Subcutaneous abdominal adipose tissue (tissue), 5 donors: Measurements from ENCODE around the gene INF2.
A peak's percentile ranks its signal among the peaks of the same experiment; 100 is the strongest.

Source experiments
- H3K27ac ChIP-seq: one replicate; pipeline ENCODE4 v1.7.0; 2013; ENCODE audit warnings: low read depth, mild to moderate bottlenecking, inconsistent platforms, low read length, moderate library complexity
- H3K27me3 ChIP-seq, 5 donors: one replicate each; pipeline ENCODE4 v1.7.0; 2013; ENCODE audit warnings: low read length in 5 of 5, inconsistent platforms in 1 of 5; ENCODE audit not compliant: control insufficient read depth in 5 of 5, insufficient read depth in 4 of 5
- H3K36me3 ChIP-seq, 5 donors: one replicate each; pipeline ENCODE4 v1.7.0; 2013; ENCODE audit warnings: low read length in 5 of 5; ENCODE audit not compliant: control insufficient read depth in 5 of 5, insufficient read depth in 5 of 5
- H3K4me1 ChIP-seq, 5 donors: one replicate each; pipeline ENCODE4 v1.7.0; 2013; ENCODE audit warnings: low read length in 5 of 5, mild to moderate bottlenecking in 3 of 5, moderate library complexity in 1 of 5; ENCODE audit not compliant: control insufficient read depth in 5 of 5, insufficient read depth in 5 of 5
- H3K4me3 ChIP-seq, 5 donors: one replicate each; pipeline ENCODE4 v1.7.0; 2013; ENCODE audit warnings: low read length in 5 of 5, low read depth in 1 of 5
- H3K9ac ChIP-seq, 5 donors: one replicate each; pipeline ENCODE4 v1.7.0; 2013; ENCODE audit warnings: low read length in 5 of 5, mild to moderate bottlenecking in 4 of 5, moderate library complexity in 3 of 5
- H3K9me3 ChIP-seq, 5 donors: one replicate each; pipeline ENCODE4 v1.7.0; 2013; ENCODE audit warnings: low read length in 5 of 5; ENCODE audit not compliant: control insufficient read depth in 5 of 5
- donor health status: healthy.
- donor health status: healthy.
- donor health status: healthy.
- donor health status: healthy.
- donor health status: healthy.

The INF2 gene

DNA sequence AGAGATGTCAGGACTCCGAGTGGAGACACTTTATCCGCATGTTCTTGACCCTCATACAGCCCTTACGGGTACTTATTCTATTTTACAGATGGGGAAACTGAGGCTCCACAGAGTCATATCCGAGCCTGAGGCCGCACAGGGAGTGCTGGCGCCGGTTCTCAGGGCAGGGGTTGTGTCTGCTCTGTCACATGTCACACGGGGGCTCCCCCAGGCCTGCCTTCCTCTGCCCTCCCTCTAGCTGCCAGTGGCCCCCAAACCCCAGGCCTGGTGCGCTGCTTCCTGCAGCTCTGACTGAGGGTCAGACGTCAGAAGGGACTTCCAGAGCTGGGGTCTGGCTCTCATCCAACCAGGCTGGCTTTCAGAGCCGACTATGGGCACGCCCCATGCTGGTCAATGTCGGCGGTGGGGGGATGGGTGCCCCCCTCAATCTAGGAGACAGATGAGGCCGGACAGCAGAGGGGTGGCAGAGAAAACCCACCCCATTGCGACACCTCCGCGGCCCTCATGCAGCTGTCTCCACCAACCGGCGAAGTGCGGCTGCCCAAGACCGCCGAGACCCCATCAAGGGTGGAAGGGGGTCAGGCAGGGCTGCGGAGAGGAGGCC is 811 bp upstream of the INF2 start:
- Histone ChIP-seq H3K9ac (peak overlapping the region in 4 of 5 donors; percentile 18 to 60 (median 36)), H3K4me1 (peaks cover 13 to 65% (median 61%) of the 10 kb centered on the region in 5 donors), H3K4me3 (peak overlapping the region in 4 of 5 donors; percentile 45 to 92 (median 52))

DNA sequence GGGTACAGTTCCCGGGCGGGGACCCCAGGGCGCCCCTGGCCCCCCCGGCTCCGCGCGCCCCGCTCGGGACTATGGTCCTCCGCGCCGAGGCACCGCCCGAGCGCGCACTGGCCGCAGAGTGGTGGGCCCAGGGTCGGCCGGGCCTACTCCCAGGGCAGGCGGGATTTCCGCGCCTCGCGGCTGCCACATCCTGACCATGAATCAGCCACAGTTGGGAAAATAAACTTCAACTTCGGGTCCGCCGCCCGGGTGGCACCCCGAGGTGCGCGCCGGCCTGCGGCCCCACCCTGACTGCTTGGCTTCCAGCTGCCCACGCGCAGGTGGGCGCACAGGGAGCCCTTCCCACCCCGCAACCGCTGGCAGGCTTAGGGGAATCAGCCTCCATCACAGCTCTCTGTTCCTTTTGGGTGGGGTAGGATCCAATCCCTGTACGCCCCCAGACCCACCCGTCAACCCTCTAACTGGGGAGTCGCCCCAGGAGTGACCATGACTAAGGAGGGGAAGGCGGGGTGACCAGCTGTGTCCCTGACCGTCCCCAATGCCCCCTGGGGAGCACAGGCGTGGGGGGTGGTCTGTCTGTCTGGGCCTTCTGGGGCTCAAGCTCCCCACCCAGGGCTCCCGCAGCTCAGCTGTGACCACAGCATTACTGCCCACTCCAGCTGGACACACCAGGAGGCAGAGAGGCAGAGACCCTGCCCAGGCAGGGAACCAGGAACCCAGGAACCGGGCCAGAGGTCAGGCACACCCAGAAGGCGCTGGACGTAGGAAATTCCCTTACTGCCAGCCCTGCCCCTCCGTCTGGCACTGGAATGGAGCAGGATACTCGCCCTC is 678 bp downstream of the INF2 start:
- H3K9me3 ChIP-seq: no peaks in the 10 kb centered on the region
- peak overlapping the region; percentile 95 for H3K27ac ChIP-seq
- H3K9ac ChIP-seq: peak overlapping the region; percentile 59 to 99 (median 93)
- H3K36me3 ChIP-seq: peaks cover 0 to 7% (median 0%) of the 10 kb centered on the region in 5 donors
- peak overlapping the region; percentile 68 to 92 (median 80) for H3K4me3 ChIP-seq
- H3K4me1 ChIP-seq: peaks cover 13 to 80% (median 76%) of the 10 kb centered on the region in 5 donors
- H3K27me3 ChIP-seq: no peaks in the 10 kb centered on the region

More for the DNA sequence above, 811 bp upstream of the INF2 start:
- Histone ChIP-seq H3K27ac (peak overlapping the region; percentile 69), H3K9me3 (no peaks in the 10 kb centered on the region), H3K36me3 (peaks cover 0 to 4% (median 0%) of the 10 kb centered on the region in 5 donors), H3K27me3 (no peaks in the 10 kb centered on the region)

DNA sequence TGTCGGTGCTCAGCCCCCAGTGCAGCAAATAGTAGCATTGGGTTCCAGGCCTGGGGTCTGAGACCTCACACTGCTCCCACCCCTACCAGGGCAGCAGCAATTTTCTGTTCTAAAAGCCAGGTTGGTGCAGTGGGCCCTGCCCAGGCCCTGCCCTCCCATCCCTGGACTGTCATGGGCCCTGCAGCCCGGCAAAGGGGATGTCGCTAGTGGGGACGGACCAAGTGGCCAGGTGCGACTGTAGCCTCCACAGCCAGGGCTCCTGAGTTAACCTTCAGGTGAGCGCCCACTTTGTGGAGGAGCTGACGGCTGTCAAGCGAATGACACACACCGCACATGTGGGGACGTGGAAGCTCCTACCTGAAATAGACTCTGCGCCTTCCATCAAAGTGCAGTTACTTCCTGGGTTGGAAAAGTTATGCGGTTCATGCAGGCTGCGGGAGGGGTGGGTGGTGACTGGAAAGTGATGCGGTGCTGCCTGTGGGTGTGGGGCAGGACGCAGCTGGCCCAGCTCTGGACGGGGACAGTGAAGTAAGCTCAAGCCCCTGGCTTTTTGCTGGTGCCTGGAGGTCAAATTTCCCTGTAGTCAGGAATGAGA is 1.5 kb downstream of the INF2 start:
- H3K27me3 ChIP-seq: no peaks in the 10 kb centered on the region
- peak overlapping the region; percentile 95 for H3K27ac ChIP-seq
- no peaks in the 10 kb centered on the region for H3K9me3 ChIP-seq
- peak overlapping the region in 4 of 5 donors; percentile 67 to 99 (median 90) for H3K9ac ChIP-seq
- peaks cover 13 to 89% (median 84%) of the 10 kb centered on the region in 5 donors for H3K4me1 ChIP-seq
- peak overlapping the region; percentile 59 to 92 (median 80) for H3K4me3 ChIP-seq
- peaks cover 0 to 10% (median 5%) of the 10 kb centered on the region in 5 donors for H3K36me3 ChIP-seq

DNA sequence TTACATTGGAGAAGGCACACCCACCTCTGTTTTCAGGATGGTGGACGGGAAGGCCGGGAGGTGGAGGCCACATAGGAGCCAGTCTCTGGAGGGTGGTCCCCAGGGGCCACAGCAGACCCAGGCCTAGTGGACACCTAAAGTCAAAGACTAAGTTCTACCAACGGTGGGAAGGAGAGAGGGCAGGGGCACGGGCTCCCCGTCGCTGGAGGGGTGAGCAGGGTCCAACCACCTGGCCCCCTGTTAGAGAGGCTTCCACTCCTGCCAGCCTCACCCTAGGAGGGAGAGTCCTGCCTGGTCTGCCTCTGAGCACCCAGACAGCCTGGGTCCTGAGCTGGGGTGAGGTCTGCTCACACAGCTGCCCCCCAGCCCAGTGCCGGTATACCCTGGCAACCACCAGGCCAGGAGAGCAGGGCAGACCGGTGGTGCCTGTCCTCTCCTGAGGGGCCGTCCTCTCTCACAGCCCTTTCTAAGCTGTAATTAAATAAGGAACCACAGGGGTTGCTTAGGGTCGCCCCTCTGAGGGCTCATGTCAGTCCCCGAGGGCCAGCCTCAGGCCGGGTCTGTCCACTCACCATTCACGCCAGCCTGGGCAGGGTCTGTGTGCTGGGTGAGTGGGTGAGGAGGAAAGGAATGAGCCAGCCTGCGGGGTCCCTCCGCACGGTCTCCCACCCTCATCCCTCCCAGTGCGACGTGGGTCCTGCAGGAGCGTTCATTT is 2.3 kb downstream of the INF2 start:
- peak overlapping the region; percentile 95 for H3K27ac ChIP-seq

DNA sequence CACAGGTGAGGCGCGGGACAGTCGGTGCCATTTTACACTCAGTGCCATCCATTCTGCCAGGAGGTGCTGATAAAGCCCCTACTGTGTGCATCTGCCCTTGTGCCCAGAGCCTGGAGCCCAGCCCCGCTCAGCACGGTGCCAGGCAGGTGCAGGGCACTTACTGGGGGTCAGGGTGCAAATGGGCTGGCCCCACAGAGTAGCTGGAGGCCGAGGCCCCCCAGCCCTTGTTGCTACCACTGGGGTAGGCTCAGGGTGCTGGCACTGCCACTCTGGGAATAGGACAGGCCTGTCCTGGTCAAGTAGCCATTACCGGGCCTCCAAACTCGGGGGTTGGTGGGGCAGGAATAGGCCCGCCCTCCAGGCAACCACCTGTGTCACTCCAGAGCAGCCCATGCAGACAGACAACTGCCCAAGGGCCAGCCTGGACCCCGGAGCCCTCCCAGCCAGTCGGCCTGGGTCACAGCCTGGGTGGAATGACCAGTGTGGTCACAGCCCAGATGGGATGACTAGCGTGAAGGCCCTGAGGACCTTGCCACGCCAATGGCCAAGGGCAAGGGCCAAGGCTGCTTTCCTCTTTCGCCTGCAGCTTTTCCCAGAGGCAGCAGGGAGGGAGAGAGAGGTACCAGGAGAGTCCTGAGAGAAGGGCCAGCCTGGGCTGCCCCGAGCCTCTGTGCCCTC is 3.0 kb downstream of the INF2 start:
- H3K36me3 ChIP-seq: peaks cover 0 to 22% (median 11%) of the 10 kb centered on the region in 5 donors
- H3K9me3 ChIP-seq: no peaks in the 10 kb centered on the region
- H3K27me3 ChIP-seq: no peaks in the 10 kb centered on the region
- H3K27ac ChIP-seq: peak overlapping the region; percentile 95
- peak overlapping the region in 2 of 5 donors; percentile 3 to 18 for H3K4me3 ChIP-seq
- H3K9ac ChIP-seq: peak overlapping the region in 2 of 5 donors; percentile 67 to 86
- peaks cover 15 to 96% (median 93%) of the 10 kb centered on the region in 5 donors for H3K4me1 ChIP-seq

More for the DNA sequence above, 2.3 kb downstream of the INF2 start:
- Histone ChIP-seq H3K36me3 (peaks cover 0 to 17% (median 9%) of the 10 kb centered on the region in 5 donors), H3K9ac (peak overlapping the region in 4 of 5 donors; percentile 6 to 86 (median 67)), H3K4me1 (peaks cover 13 to 96% (median 91%) of the 10 kb centered on the region in 5 donors), H3K27me3 (no peaks in the 10 kb centered on the region), H3K4me3 (peak overlapping the region; percentile 59 to 92 (median 80)), H3K9me3 (no peaks in the 10 kb centered on the region)

DNA sequence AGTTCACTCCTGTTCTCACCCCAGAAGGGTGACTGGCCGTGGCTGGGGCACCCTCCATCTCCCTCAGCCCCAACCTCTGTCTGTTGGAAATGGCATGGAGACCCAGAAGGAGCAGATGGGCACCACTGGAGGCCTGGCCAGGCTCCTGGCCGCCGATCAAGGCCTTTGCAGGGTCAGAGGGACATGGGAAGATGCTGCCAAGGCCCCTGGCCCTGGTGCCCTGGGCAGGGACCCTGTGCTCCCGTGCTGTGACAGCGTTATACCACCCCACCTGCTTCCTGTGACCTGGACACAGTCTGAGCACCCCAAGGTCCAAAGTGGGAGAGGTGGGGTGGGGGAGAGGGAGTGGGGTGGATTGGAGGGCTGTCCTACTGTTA is 3.5 kb downstream of the INF2 start:
- Histone ChIP-seq H3K9me3 (no peaks in the 10 kb centered on the region), H3K36me3 (peaks cover 0 to 22% (median 11%) of the 10 kb centered on the region in 5 donors), H3K27me3 (no peaks in the 10 kb centered on the region), H3K4me3 (peak overlapping the region in 1 of 5 donors; percentile 3), H3K4me1 (peaks cover 18 to 96% (median 94%) of the 10 kb centered on the region in 5 donors), H3K27ac (peak overlapping the region; percentile 95), H3K9ac (peak overlapping the region in 1 of 5 donors; percentile 86)

DNA sequence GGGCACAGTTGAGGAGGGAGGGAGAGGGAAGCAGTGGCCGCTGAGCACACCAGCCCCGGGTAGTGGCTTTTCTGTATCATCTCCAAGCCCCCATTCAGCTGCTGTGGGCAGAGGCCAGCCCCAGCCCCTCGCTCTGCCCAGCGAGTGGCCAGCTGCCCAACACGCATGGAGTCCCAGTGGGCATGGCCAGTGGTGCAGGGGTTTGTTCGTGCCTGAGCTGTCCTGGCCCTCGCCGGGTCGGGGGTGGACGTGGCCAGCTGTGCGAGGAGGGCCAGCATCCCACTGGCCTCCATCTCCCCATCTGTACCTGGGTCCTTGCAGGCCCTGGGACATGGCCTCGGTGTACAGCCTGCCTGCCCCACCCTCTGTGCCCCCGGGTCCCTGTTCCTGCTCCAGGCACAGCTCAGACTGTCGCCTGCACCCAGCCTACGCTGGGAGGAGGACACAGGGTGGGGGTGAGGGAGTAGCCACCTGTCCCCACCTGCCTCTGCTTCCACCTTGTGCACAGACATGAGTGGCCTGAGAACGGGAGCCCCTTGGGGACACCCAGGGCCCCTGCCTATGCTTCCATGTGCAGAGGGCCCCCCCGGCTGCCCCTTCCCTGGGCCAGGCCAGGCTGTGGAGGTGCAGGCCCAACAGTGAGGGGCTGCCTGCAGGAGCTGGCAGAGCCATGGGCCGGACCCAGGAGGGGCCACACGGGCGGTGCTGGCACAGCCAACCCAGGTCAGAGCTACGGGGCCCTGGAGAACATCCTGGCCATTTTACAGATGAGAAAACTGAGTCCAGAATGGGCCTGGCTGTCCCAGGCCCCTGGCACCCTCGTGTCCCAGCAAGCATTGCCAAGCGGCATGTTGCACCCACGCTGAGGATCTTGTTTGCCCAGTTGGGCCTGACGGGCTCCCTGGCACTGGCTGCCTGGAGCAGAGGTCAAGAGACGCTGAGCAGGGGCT is 4.3 kb downstream of the INF2 start:
- Histone ChIP-seq H3K4me1 (peaks cover 19 to 96% (median 94%) of the 10 kb centered on the region in 5 donors), H3K27ac (peak overlapping the region; percentile 95), H3K4me3 (peak overlapping the region in 2 of 5 donors; percentile 20 to 24), H3K27me3 (no peaks in the 10 kb centered on the region), H3K9ac (peak overlapping the region in 3 of 5 donors; percentile 37 to 67 (median 38)), H3K9me3 (no peaks in the 10 kb centered on the region), H3K36me3 (peaks cover 0 to 22% (median 11%) of the 10 kb centered on the region in 5 donors)

DNA sequence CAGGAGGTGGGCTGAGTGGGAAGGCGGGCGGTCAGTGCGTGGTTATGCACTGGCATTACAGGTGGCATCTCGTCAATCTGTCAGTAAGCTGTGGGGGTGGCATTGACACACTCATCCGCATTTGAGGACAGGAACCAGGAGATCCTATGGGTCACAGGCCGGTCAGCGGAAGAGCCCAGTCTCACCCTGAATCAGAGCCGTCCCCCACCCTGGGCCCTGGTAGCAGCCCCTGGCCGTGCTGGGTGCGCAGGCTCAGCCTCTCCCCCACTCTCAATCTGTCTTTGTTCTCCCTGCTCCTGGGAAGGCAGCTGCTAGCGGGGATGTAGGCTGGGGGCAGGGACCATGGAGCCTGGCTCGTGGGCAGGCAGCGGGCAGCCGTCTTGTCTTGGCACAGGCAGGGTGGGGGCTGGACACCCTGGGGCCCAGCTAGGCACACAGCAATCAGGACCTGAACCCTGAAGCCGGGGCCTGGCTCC is 5.1 kb downstream of the INF2 start:
- Histone ChIP-seq H3K36me3 (peaks cover 0 to 22% (median 11%) of the 10 kb centered on the region in 5 donors), H3K9ac (peak overlapping the region in 3 of 5 donors; percentile 37 to 67 (median 38)), H3K27ac (peak overlapping the region; percentile 95), H3K9me3 (no peaks in the 10 kb centered on the region), H3K27me3 (no peaks in the 10 kb centered on the region), H3K4me1 (peaks cover 23 to 98% (median 97%) of the 10 kb centered on the region in 5 donors), H3K4me3 (peak overlapping the region in 2 of 5 donors; percentile 22 to 24)
